Pancreas (tissue), 10 donors: ENCODE results near the gene MICAL3. TPM values are rescaled to one million over a fixed set of nuclear protein-coding genes. Genes with fewer than 3 reads are reported as not detected.

Source experiments
- ATAC-seq, 4 donors: fragments of 200-7000 bp; cut with Tn5 transposase; one replicate each; pipeline versions ENCODE4 v1.8.0 to v1.9.1; 2020; ENCODE audit warnings: mild to moderate bottlenecking in 4 of 4, moderate library complexity in 4 of 4
- DNase-seq, 6 donors: peaks; one replicate each; pipeline ENCODE4 v3.0.0-alpha.2; 2020
- FAIRE-seq: peaks from 2 replicates; lab custom pipeline; 2012; peaks lifted over from hg19 to GRCh38; lab: Jason Lieb, UNC
- H3K27ac ChIP-seq, 4 donors: fragments of 200-600 bp; sonication (generic); 1 replicate in 3 of 4; 2 replicates in 1 of 4; pipeline versions ENCODE4 v1.5.0 to v1.8.0; 2020
- H3K27me3 ChIP-seq, 4 donors: fragments of 200-600 bp; one replicate each; pipeline ENCODE4 v1.8.0; 2021
- H3K36me3 ChIP-seq, 3 donors: fragments of 200-600 bp; sonication (generic) in 1 of 3; one replicate each; pipeline versions ENCODE4 v1.5.0 to v1.8.0; 2020 to 2021
- H3K4me1 ChIP-seq, 3 donors: fragments of 200-600 bp; one replicate each; pipeline ENCODE4 v1.8.0; 2021
- H3K4me3 ChIP-seq, 4 donors: fragments of 200-600 bp; sonication (generic) in 2 of 4; one replicate each; pipeline versions ENCODE4 v1.5.0 to v1.8.0; 2020 to 2021
- H3K9me3 ChIP-seq, 4 donors: fragments of 200-600 bp; one replicate each; pipeline ENCODE4 v1.8.0; 2021
- WGBS, 2 donors: extraction: QIAGEN DNeasy Blood & Tissue Kit; methylation state at CpG; one replicate each; pipeline ENCODE4 v1.1.7; 2013; 5-methylcytosine and 5-hydroxymethylcytosine counted together
- intact Hi-C, 3 donors: fragments of 100-400 bp; cut with DNase I; formaldehyde crosslinking; loops; one replicate each; pipeline versions ENCODE4 v1.11.1 to v1.14.2; 2022
- polyA plus RNA-seq, 2 donors: library from polyadenylated mRNA; stranded (reverse); fragments of 200-250 nt; gene quantifications; one replicate each; pipeline ENCODE4 v1.2.3, GENCODE V29; 2013
- total RNA-seq, 6 donors: library from RNA; stranded (reverse); fragmentation: NEBNext Ultra II Directional in 4 of 6; extraction: Animal tissue kit (Norgen Biotek cat#: 25700) in 4 of 6; gene quantifications; one replicate each; pipeline versions ENCODE4 v1.2.1 to v1.2.4, GENCODE V29; 2021 to 2023
- TF ChIP-seq, protein P1 (sequence below), 4 donors: fragments of 200-600 bp; sonication (generic) in 3 of 4; IDR thresholded peaks; one replicate each; pipeline versions ENCODE4 v1.5.0 to v1.8.0; 2021; ENCODE audit warnings: antibody characterized with exemption in 4 of 4
- donor health status: healthy with polysubstance abuse.
- donor health status: DM: no; HTN: no; CAD: no; lungs with moderate emphysema.
- donor health status: DM: no; HTN: no; CAD: no.
- donor health status: control.
- donor health status: control.
- donor health status: Bipolar disorder and iron deficiency.
- donor health status: DM: yes; HTN: yes; CAD: no.
- donor health status: DM: no; HTN: no; CAD: no.
- donor health status: DM: no; HTN: no; CAD: no.
- donor health status: DM: yes; HTN: yes; CAD: no.

Gene MICAL3
- total and polyA plus RNA-seq, 8 donors = 5.9 to 56.8 (median 25.5) TPM

DNA sequence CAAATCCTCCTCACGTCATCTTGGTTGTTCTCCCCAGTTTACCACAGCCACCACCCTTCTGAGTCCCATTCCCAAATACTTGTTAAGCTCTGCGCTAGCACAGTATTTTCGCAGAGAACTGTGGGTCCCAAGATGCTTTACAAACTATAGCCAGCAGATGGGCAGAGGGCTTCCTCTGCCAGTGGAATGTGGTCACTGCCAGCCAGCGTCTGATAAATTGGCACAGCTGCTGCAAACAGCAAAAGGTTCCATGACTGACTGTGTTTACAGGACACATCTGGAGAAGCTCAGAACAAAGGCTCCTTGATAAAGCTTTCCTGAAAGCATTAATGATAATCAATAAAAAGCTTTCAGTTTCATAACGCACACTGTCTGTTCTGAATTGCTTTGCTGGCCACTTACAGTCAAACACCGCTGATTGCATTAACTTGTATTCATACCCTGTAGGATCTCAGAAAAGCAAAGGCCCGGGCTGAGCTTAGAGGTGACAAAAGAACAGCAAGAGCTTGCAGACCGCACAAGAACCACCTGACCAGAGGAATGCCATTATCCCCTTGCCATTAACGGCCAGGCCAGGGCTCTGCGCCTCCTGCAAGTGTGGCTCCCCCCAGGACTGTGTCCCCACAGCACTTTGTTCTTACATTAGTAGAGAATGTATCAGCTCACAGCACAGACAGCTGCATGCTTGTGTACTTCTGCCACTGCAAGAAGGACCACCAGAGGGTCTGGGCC is 120.6 kb downstream of the MICAL3 start:
- TF ChIP-seq, protein P1, sequence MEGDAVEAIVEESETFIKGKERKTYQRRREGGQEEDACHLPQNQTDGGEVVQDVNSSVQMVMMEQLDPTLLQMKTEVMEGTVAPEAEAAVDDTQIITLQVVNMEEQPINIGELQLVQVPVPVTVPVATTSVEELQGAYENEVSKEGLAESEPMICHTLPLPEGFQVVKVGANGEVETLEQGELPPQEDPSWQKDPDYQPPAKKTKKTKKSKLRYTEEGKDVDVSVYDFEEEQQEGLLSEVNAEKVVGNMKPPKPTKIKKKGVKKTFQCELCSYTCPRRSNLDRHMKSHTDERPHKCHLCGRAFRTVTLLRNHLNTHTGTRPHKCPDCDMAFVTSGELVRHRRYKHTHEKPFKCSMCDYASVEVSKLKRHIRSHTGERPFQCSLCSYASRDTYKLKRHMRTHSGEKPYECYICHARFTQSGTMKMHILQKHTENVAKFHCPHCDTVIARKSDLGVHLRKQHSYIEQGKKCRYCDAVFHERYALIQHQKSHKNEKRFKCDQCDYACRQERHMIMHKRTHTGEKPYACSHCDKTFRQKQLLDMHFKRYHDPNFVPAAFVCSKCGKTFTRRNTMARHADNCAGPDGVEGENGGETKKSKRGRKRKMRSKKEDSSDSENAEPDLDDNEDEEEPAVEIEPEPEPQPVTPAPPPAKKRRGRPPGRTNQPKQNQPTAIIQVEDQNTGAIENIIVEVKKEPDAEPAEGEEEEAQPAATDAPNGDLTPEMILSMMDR (IDR thresholded peaks at IDR 0.05) = no peak
- peak in 2 of 6 donors; percentile 41 to 49 for DNase-seq
- no peaks in the 10 kb centered on the region for H3K27me3 ChIP-seq
- H3K27ac ChIP-seq = peak overlapping the region in 2 of 4 donors; percentile 37 to 45
- intact Hi-C loops = loop anchor here in 1 of 3 donors (10.0 kb wide), 1 partner anchor 171 kb away; the partner anchor contains the start of gene PEX26
- peaks cover 0 to 29% (median 0%) of the 10 kb centered on the region in 3 donors for H3K36me3 ChIP-seq
- peaks cover 8 to 9% (median 8%) of the 10 kb centered on the region in 3 donors for H3K4me1 ChIP-seq
- ATAC-seq = peak; percentile 44 to 82 (median 73)
- 36 to 37% methylated on average over 10 of the region's 10 CpGs for WGBS, 2 donors
- no peak overlapping the region for H3K4me3 ChIP-seq
- H3K9me3 ChIP-seq = no peaks in the 10 kb centered on the region
- no peak for FAIRE-seq

DNA sequence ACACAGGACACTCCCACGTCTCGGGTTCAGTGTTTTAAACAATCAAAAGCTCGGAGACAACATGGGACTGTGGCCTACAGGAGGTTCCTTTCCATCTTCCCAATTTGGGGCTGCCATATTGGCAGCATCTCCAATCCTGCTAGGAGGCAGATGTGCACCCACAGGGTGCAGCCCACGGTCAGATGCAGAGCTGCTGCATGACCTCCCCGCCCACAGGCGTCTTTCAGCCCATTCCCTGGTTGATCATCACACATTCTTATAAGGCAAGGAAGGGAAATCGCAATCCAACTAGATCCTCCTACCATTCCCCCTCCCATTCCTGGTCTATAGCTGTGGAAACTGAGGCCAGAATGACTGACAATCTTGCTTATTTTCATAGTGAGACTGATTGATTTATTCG is 121.4 kb downstream of the MICAL3 start:
- no peaks in the 10 kb centered on the region for H3K9me3 ChIP-seq
- ATAC-seq (no peak), FAIRE-seq (no peak), DNase-seq (no peak)
- no peaks in the 10 kb centered on the region for H3K27me3 ChIP-seq
- intact Hi-C loops = loop anchor here in 1 of 3 donors (10.0 kb wide), 1 partner anchor 172 kb away; the partner anchor contains the start of gene PEX26
- 92 to 94% methylated on average over 8 of the region's 8 CpGs for whole genome bisulfite sequencing, 2 donors
- H3K4me1 ChIP-seq = peaks cover 8 to 9% (median 8%) of the 10 kb centered on the region in 3 donors
- TF ChIP-seq, protein P1 (IDR thresholded peaks at IDR 0.05) = no peak
- H3K27ac ChIP-seq = no peak overlapping the region
- H3K36me3 ChIP-seq = peaks cover 0 to 36% (median 0%) of the 10 kb centered on the region in 3 donors
- H3K4me3 ChIP-seq = no peak overlapping the region

DNA sequence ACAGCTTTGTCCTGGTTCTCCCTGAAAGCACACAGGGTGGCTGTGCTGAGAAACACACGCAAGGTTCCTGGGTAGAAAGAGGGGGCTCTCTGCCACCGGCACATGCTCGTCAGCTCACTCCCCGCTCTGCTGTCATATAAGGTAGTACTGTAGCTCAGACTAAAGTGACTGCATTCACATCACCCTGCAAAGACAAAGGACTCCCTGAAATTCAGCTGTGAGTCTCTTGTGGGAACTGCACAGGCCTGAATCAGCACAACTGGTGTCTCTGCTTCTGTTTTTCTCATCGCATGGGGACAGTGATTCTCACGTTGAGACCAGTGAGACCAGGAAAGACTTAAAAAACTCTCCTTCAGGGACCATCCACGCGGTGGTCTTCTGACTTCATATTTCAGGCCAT is 126.0 kb downstream of the MICAL3 start:
- TF ChIP-seq, protein P1 (IDR thresholded peaks at IDR 0.05) = no peak
- H3K4me3 ChIP-seq = no peak overlapping the region
- H3K4me1 ChIP-seq = no peaks in the 10 kb centered on the region
- intact Hi-C loops = no loop called here
- no peaks in the 10 kb centered on the region for H3K27me3 ChIP-seq
- no peak overlapping the region for H3K27ac ChIP-seq
- 92 to 93% methylated on average over 8 of the region's 8 CpGs for WGBS, 2 donors
- no peaks in the 10 kb centered on the region for H3K9me3 ChIP-seq
- FAIRE-seq (no peak), ATAC-seq (no peak), DNase-seq (no peak)
- peaks cover 0 to 39% (median 0%) of the 10 kb centered on the region in 3 donors for H3K36me3 ChIP-seq

DNA sequence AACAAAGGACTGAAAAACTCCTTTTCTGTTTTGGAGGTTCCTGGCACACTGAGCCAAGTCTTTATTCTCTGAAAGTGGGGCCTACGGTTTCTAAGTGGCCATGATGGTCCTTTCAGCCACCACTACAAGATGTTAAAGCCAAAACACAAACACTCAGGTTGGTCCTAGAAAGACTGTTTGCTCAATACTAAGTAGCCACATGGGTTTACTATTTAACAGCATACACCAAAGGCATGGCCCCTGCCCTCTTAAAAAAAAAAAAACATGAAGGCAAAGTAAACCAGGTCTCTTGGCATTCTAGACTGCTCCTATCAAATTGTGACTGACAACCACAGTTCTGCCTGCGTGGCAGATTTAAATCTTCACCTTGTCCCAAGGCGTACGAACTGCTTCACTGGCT is 126.5 kb downstream of the MICAL3 start:
- FAIRE-seq = no peak

More for the DNA sequence above, 126.5 kb downstream of the MICAL3 start:
- TF ChIP-seq, protein P1 (IDR thresholded peaks at IDR 0.05) = no peak
- intact Hi-C loops = no loop called here
- ATAC-seq (no peak), DNase-seq (no peak)
- Histone ChIP-seq H3K27ac (no peak overlapping the region), H3K9me3 (no peaks in the 10 kb centered on the region), H3K36me3 (peaks cover 0 to 43% (median 0%) of the 10 kb centered on the region in 3 donors), H3K4me3 (no peak overlapping the region), H3K4me1 (no peaks in the 10 kb centered on the region), H3K27me3 (no peaks in the 10 kb centered on the region)
- WGBS, 2 donors = 80 to 84% methylated on average over 4 of the region's 4 CpGs
